Measurements from ENCODE around the gene DNAJB11. TPM values are rescaled to one million over a fixed set of nuclear protein-coding genes. Genes with fewer than 3 reads are reported as not detected.
A peak's percentile ranks its signal among the peaks of the same experiment; 100 is the strongest.

Gene DNAJB11
- total and polyA plus RNA-seq, 2 experiments from 2014 or later = 72.6 to 85.6 TPM

GRCh38 chr3:186614266-186614596 lies 43.7 kb downstream of the DNAJB11 start:
- Mint-ChIP-seq H3K4me3 (no peak overlapping the region), H3K9me3 (peaks cover 3% of the 10 kb centered on the region; the same call in 1 of the 3 replicates), H3K27me3 (ENCODE audit: insufficient read depth, low read depth, poor library complexity) (peaks cover 15% of the 10 kb centered on the region), H3K27ac (no peak overlapping the region), H3K4me1 (peaks cover 13% of the 10 kb centered on the region), H3K36me3 (ENCODE audit: low read depth) (no peaks in the 10 kb centered on the region)
- Histone ChIP-seq H3K4me2 (no peak overlapping the region), H3K27ac (ENCODE audit: low read depth) (no peak overlapping the region), H2AFZ (0 out of 2 replicates have a peak overlapping the region, but pooled peaks have one; percentile 18), H3K79me2 (replicated peaks; ENCODE audit: insufficient read depth) (no peaks in the 10 kb centered on the region), H3K36me3 (ENCODE audit: insufficient read depth) (no peaks in the 10 kb centered on the region), H3F3A (replicated peaks; ENCODE audit: low read depth) (no peaks in the 10 kb centered on the region), H3K9me2 (ENCODE audit: insufficient read depth) (no peaks in the 10 kb centered on the region), H3K4me1 (ENCODE audit: insufficient read depth) (peaks cover 11% of the 10 kb centered on the region), H3K27me3 (ENCODE audit: insufficient read depth) (peaks cover 6% of the 10 kb centered on the region; the same call in 1 of the 2 replicates), H3K4me3 (no peak overlapping the region), H4K20me1 (replicated peaks; ENCODE audit: insufficient read depth) (no peaks in the 10 kb centered on the region)
- TF ChIP-seq STAT1 (IDR thresholded peaks at IDR 0.05; ENCODE audit: unreplicated experiment) (no peak), CTCF (conservative IDR thresholded peaks at IDR 0.05; ENCODE audit: low read depth in 2 of 2) (no peak), ZNF462 (CRISPR knock-in tag; IDR thresholded peaks at IDR 0.05) (no peak), JUNB (IDR thresholded peaks at IDR 0.05; ENCODE audit: unreplicated experiment) (no peak), EZH2phosphoT487 (IDR thresholded peaks at IDR 0.05; ENCODE audit: unreplicated experiment) (no peak), ZNF331 (CRISPR knock-in tag; IDR thresholded peaks at IDR 0.05; ENCODE audit: low read depth) (no peak), ZNF114 (CRISPR knock-in tag; IDR thresholded peaks at IDR 0.05) (no peak), CREB1 (CRISPR knock-in tag; IDR thresholded peaks at IDR 0.05; ENCODE audit: low read depth) (no peak), ETS1 (IDR thresholded peaks at IDR 0.05) (no peak), EZH2 (IDR thresholded peaks at IDR 0.05; ENCODE audit: low read depth, unreplicated experiment) (no peak), NANOG (IDR thresholded peaks at IDR 0.05; ENCODE audit: borderline replicate concordance) (no peak), REST (IDR thresholded peaks at IDR 0.05; ENCODE audit: unreplicated experiment) (no peak), POLR2AphosphoS5 (IDR thresholded peaks at IDR 0.05; ENCODE audit: low read depth) (no peak)
- DNase-seq (ENCODE audit: low spot score) (no peak), ATAC-seq (no peak)
